Upper lobe of right lung (tissue), 1 donor: Measurements from ENCODE around the gene NDOR1. TPM values are rescaled to one million over a fixed set of nuclear protein-coding genes. Genes with fewer than 3 reads are reported as not detected.
A peak's percentile ranks its signal among the peaks of the same experiment; 100 is the strongest.

ENCODE experiments used
- ATAC-seq: fragments of 200-7000 bp; cut with Tn5 transposase; one replicate; pipeline ENCODE4 v1.9.1; 2020; ENCODE audit warnings: mild to moderate bottlenecking, moderate library complexity
- DNase-seq: peaks from one replicate; pipeline ENCODE4 v3.0.0-alpha.2; 2020
- H3K27ac ChIP-seq: fragments of 200-600 bp; one replicate; pipeline ENCODE4 v1.8.0; 2022
- H3K27me3 ChIP-seq: fragments of 200-600 bp; one replicate; pipeline ENCODE4 v1.8.0; 2022; ENCODE audit warnings: mild to moderate bottlenecking
- H3K36me3 ChIP-seq: fragments of 200-600 bp; one replicate; pipeline ENCODE4 v1.8.0; 2022
- H3K4me1 ChIP-seq: fragments of 200-600 bp; one replicate; pipeline ENCODE4 v1.8.0; 2022
- H3K4me3 ChIP-seq: fragments of 200-600 bp; one replicate; pipeline ENCODE4 v1.8.0; 2022; ENCODE audit warnings: mild to moderate bottlenecking
- H3K9me3 ChIP-seq: fragments of 200-600 bp; one replicate; pipeline ENCODE4 v1.8.0; 2022
- CTCF ChIP-seq: fragments of 200-600 bp; IDR thresholded peaks from one replicate; pipeline ENCODE4 v1.8.0; 2022; ENCODE audit warnings: antibody characterized with exemption
- intact Hi-C: fragments of 100-400 bp; cut with DNase I; formaldehyde crosslinking; loops from one replicate; pipeline ENCODE4 v1.11.0; 2022
- total RNA-seq: library from RNA; stranded (reverse); fragmentation: NEBNext Ultra II Directional; extraction: Animal tissue kit (Norgen Biotek cat#: 25700); gene quantifications from one replicate; pipeline ENCODE4 v1.2.1, GENCODE V29; 2021
- donor health status: DM: no; HTN: yes; CAD: no; lungs with severe emphysema.

NDOR1 gene
- total RNA-seq, 1 donor from 2014 or later, result 16.7 TPM

- Histone ChIP-seq H3K27ac (no peak overlapping the region), H3K27me3 (peaks cover 99% of the 10 kb centered on the region), H3K4me1 (peaks cover 34% of the 10 kb centered on the region), H3K4me3 (no peak overlapping the region), H3K36me3 (no peaks in the 10 kb centered on the region), H3K9me3 (no peaks in the 10 kb centered on the region)
- DNase-seq (no peak), ATAC-seq (no peak)
- intact Hi-C loops, result no loop called here
- TF ChIP-seq CTCF, result no peak
Measured at GRCh38 chr9:137166380-137167229, 38.9 kb upstream of the NDOR1 start.

- Histone ChIP-seq H3K4me3 (no peak overlapping the region), H3K36me3 (no peaks in the 10 kb centered on the region), H3K9me3 (no peaks in the 10 kb centered on the region), H3K27me3 (peaks cover 97% of the 10 kb centered on the region), H3K4me1 (peaks cover 27% of the 10 kb centered on the region), H3K27ac (no peak overlapping the region)
- DNase-seq (no peak), ATAC-seq (no peak)
- no peak for TF ChIP-seq CTCF
- intact Hi-C loops, result no loop called here
Measured at GRCh38 chr9:137167277-137167746, 38.2 kb upstream of the NDOR1 start.

GRCh38 chr9:137167747-137168572, 37.5 kb upstream of the NDOR1 start:
- peak overlapping the region; percentile 29 for H3K4me3 ChIP-seq
- H3K27ac ChIP-seq, result no peak overlapping the region
- DNase-seq (no peak), ATAC-seq (no peak)
- peaks cover 97% of the 10 kb centered on the region for H3K27me3 ChIP-seq
- no peak for TF ChIP-seq CTCF
- peaks cover 21% of the 10 kb centered on the region for H3K4me1 ChIP-seq
- no peaks in the 10 kb centered on the region for H3K9me3 ChIP-seq
- intact Hi-C loops, result no loop called here
- H3K36me3 ChIP-seq, result no peaks in the 10 kb centered on the region

- no peak for TF ChIP-seq CTCF
- Histone ChIP-seq H3K36me3 (no peaks in the 10 kb centered on the region), H3K27ac (no peak overlapping the region), H3K4me3 (peak overlapping the region; percentile 29), H3K4me1 (peaks cover 15% of the 10 kb centered on the region), H3K9me3 (no peaks in the 10 kb centered on the region), H3K27me3 (peaks cover 94% of the 10 kb centered on the region)
- no peak for ATAC-seq
- no peak for DNase-seq
- intact Hi-C loops, result no loop called here
Measured at GRCh38 chr9:137168573-137168903, 37.0 kb upstream of the NDOR1 start.

- no peak for TF ChIP-seq CTCF
- H3K36me3 ChIP-seq, result no peaks in the 10 kb centered on the region
- no peaks in the 10 kb centered on the region for H3K9me3 ChIP-seq
- no peak for DNase-seq
- H3K27ac ChIP-seq, result no peak overlapping the region
- peaks cover 14% of the 10 kb centered on the region for H3K4me1 ChIP-seq
- peak; percentile 38 for ATAC-seq
- H3K4me3 ChIP-seq, result peak overlapping the region; percentile 29
- intact Hi-C loops, result no loop called here
- peaks cover 87% of the 10 kb centered on the region for H3K27me3 ChIP-seq
Measured at GRCh38 chr9:137168904-137169856, 36.3 kb upstream of the NDOR1 start.
